HCT116 (cell line): ENCODE data around the gene IL1RAP. TPM values are rescaled to one million over a fixed set of nuclear protein-coding genes. Genes with fewer than 3 reads are reported as not detected.

Experiments used
- ATAC-seq: fragments of 200-7000 bp; cut with Tn5 transposase; 2 replicates; pipeline ENCODE4 v1.9.1; 2020; ENCODE audit warnings: mild to moderate bottlenecking, moderate library complexity
- BruUV-seq: library from RNA; stranded (reverse); fragments of 400-500 nt; replicated peaks from 2 replicates; lab custom pipeline; 2021; lab: Mats Ljungman, UMichigan
- CTCF ChIA-PET: fragments of 300-600 bp; sonication (Branson Sonifier 250); formaldehyde crosslinking; loops from one replicate; lab custom pipeline; 2021; ENCODE audit warnings: antibody characterized with exemption; lab: Charles Lee
- POLR2A ChIA-PET: fragments of 300-600, 350-600 bp; sonication (Branson Sonifier 250); formaldehyde crosslinking; loops from one replicate; lab custom pipeline; 2021; ENCODE audit warnings: antibody characterized with exemption; lab: Charles Lee
- RAD21 ChIA-PET, 2 experiments: fragments of 300-600 bp; sonication (Branson Sonifier 250); formaldehyde crosslinking; loops; one replicate each; lab custom pipeline; 2023; ENCODE audit warnings: low total read pairs in 2 of 2; ENCODE audit not compliant: uncharacterized antibody in 2 of 2, unreplicated experiment in 2 of 2, low non-redundant PET in 1 of 2; lab: Charles Lee
- DNase-seq: peaks from one replicate; pipeline ENCODE4 v3.0.0-alpha.2; 2010; ENCODE audit warnings: low read depth, low spot score
- H2AFZ ChIP-seq: fragments of 200-600 bp; shearing (Covaris generic), sonication (generic); 2 replicates; pipeline ENCODE4 v1.6.1; 2017; ENCODE audit warnings: low read depth, mixed run types, mixed read lengths, antibody characterized with exemption, low read length; ENCODE audit not compliant: poor library complexity, severe bottlenecking
- H3K27ac ChIP-seq: 2 replicates; pipeline ENCODE4 v1.5.1; 2012; ENCODE audit warnings: low read depth, low read length
- H3K27me3 ChIP-seq: fragments of 200-600 bp; sonication (generic); 2 replicates; pipeline ENCODE4 v1.6.1; 2016; ENCODE audit warnings: mixed run types, low read length, mixed read lengths; ENCODE audit not compliant: insufficient read depth
- H3K36me3 ChIP-seq, 2 experiments: fragments of 200-500 bp in 1 of 2; fragments of 200-600 bp in 1 of 2; sonication (Bioruptor generic) in 1 of 2; sonication (generic) in 1 of 2; 2 replicates each; pipeline versions ENCODE4 v1.5.1 to v1.6.1; 2014 to 2016; ENCODE audit warnings: low read length in 2 of 2, inconsistent platforms in 1 of 2, mixed read lengths in 1 of 2, mixed run types in 1 of 2; ENCODE audit not compliant: insufficient read depth in 2 of 2, control insufficient read depth in 1 of 2
- H3K4me1 ChIP-seq, 2 experiments: fragments of 200-600 bp in 1 of 2; sonication (generic) in 1 of 2; 2 replicates each; pipeline versions ENCODE4 v1.5.1 to v1.6.1; 2012 to 2017; ENCODE audit warnings: low read length in 2 of 2, inconsistent platforms in 1 of 2, mild to moderate bottlenecking in 1 of 2, mixed read lengths in 1 of 2, mixed run types in 1 of 2, moderate library complexity in 1 of 2; ENCODE audit not compliant: insufficient read depth in 2 of 2, control insufficient read depth in 1 of 2
- H3K4me2 ChIP-seq: fragments of 200-600 bp; sonication (generic); 2 replicates; pipeline ENCODE4 v1.6.1; 2017; ENCODE audit warnings: mixed run types, low read length, mixed read lengths
- H3K4me3 ChIP-seq, 2 experiments: fragments of 200-600 bp in 1 of 2; sonication (generic) in 1 of 2; replicated peaks in 1 of 2; 2 replicates each; pipeline ENCODE4 v1.5.1; 2011 to 2016; ENCODE audit warnings: low read length in 2 of 2, control low read depth in 1 of 2, low read depth in 1 of 2, mild to moderate bottlenecking in 1 of 2, mixed read lengths in 1 of 2, mixed run types in 1 of 2
- H3K79me2 ChIP-seq: fragments of 200-600 bp; sonication (generic); 2 replicates; pipeline ENCODE4 v1.6.1; 2017; ENCODE audit warnings: mild to moderate bottlenecking, mixed run types, low read length, moderate library complexity, mixed read lengths; ENCODE audit not compliant: insufficient read depth
- H3K9ac ChIP-seq: fragments of 200-600 bp; sonication (generic); 2 replicates; pipeline ENCODE4 v1.6.1; 2016; ENCODE audit warnings: low read length, mixed read lengths
- H3K9me2 ChIP-seq: fragments of 200-600 bp; sonication (generic), shearing (Covaris generic); 2 replicates; pipeline ENCODE4 v1.6.1; 2017; ENCODE audit warnings: mixed run types, mild to moderate bottlenecking, moderate library complexity; ENCODE audit not compliant: insufficient read depth
- H3K9me3 ChIP-seq, 2 experiments: fragments of 200-500 bp in 1 of 2; fragments of 200-600 bp in 1 of 2; sonication (Bioruptor generic) in 1 of 2; sonication (generic) in 1 of 2; 2 replicates each; pipeline ENCODE4 v1.6.1; 2014 to 2017; ENCODE audit warnings: low read length in 2 of 2, mixed read lengths in 2 of 2, inconsistent platforms in 1 of 2, low read depth in 1 of 2, mild to moderate bottlenecking in 1 of 2, mixed run types in 1 of 2, moderate library complexity in 1 of 2; ENCODE audit not compliant: control insufficient read depth in 1 of 2, insufficient read depth in 1 of 2
- H4K20me1 ChIP-seq: fragments of 200-600 bp; sonication (generic), shearing (Covaris generic); 2 replicates; pipeline ENCODE4 v1.6.1; 2017; ENCODE audit warnings: mixed run types, mild to moderate bottlenecking, moderate library complexity; ENCODE audit not compliant: insufficient read depth
- CBX3 ChIP-seq: IDR thresholded peaks from 2 replicates; pipeline ENCODE4 v1.6.1; 2012; ENCODE audit warnings: low read depth
- CEBPB ChIP-seq: IDR thresholded peaks from 2 replicates; pipeline ENCODE4 v1.6.1; 2012; ENCODE audit warnings: low read depth
- ELF1 ChIP-seq: IDR thresholded peaks from 2 replicates; pipeline ENCODE4 v1.6.1; 2012; ENCODE audit warnings: low read depth, borderline replicate concordance
- FOSL1 ChIP-seq: IDR thresholded peaks from 2 replicates; pipeline ENCODE4 v1.6.1; 2012; ENCODE audit warnings: low read depth
- POLR2A ChIP-seq: IDR thresholded peaks from 2 replicates; pipeline ENCODE4 v1.7.0; 2011; ENCODE audit warnings: borderline replicate concordance; ENCODE audit not compliant: insufficient read depth, insufficient read length; ENCODE audit errors: extremely low read depth
- POLR2AphosphoS5 ChIP-seq: IDR thresholded peaks from 2 replicates; pipeline ENCODE4 v1.6.1; 2011; ENCODE audit warnings: mild to moderate bottlenecking, low read depth, low read length, moderate library complexity
- SP1 ChIP-seq: IDR thresholded peaks from 2 replicates; pipeline ENCODE4 v1.6.1; 2012; ENCODE audit warnings: low read depth
- TCF7L2 ChIP-seq: IDR thresholded peaks from 2 replicates; pipeline ENCODE4 v1.7.0; 2011; ENCODE audit warnings: borderline replicate concordance, inconsistent platforms; ENCODE audit not compliant: insufficient read depth, insufficient read length; ENCODE audit errors: extremely low read depth
- YY1 ChIP-seq: IDR thresholded peaks from 2 replicates; pipeline ENCODE4 v1.6.1; 2011; ENCODE audit warnings: low read length, low read depth, moderate library complexity, mild to moderate bottlenecking; ENCODE audit not compliant: insufficient replicate concordance; ENCODE audit errors: extremely low read depth
- ZFX ChIP-seq: fragments of 450-650 bp; IDR thresholded peaks from 2 replicates; pipeline ENCODE4 v1.6.1; 2017
- intact Hi-C: fragments of 100-400 bp; cut with micrococcal nuclease; formaldehyde crosslinking; loops from 2 replicates; pipeline ENCODE4 v1.10.0; 2022
- total RNA-seq: library from RNA; stranded (reverse); gene quantifications from one replicate; pipeline ENCODE4 v1.2.1, GENCODE V29; 2021; ENCODE audit not compliant: unreplicated experiment
- TF ChIP-seq, protein P1 (sequence below): IDR thresholded peaks from 2 replicates; pipeline ENCODE4 v1.6.1; 2012; ENCODE audit warnings: low read depth
- TF ChIP-seq, protein P2 (sequence below): IDR thresholded peaks from 2 replicates; pipeline ENCODE4 v1.6.1; 2012

Gene IL1RAP
- total RNA-seq, 1 experiment from 2014 or later: 5.8 TPM

DNA sequence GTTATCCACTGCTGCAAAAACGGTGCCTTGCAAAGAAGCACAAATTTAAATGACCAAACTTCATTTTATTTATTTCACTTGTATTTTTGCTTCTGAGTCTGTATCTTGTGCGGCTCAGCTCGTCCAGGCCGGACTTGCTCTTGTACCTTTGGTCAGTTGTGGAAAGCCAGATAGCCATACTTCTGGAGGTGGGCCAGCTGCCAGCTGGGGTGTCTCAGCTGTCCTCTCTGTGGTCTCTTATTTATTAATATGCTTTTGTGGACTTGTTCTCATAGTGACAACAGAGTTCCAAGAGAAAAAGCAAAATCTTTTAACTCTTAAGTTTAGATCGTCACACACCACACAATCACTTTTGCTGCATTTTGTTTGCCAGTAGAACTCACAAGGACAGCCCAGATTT is 87.7 kb downstream of the IL1RAP start:
- intact Hi-C loops: no loop called here
- ChIA-PET POLR2A (no interaction called here), RAD21 (no interaction called here), CTCF (no interaction called here)
- no peaks in the 10 kb centered on the region for H3K36me3 ChIP-seq
- H3K27ac ChIP-seq: no peak overlapping the region
- ATAC-seq (no peak), DNase-seq (no peak)
- no peaks in the 10 kb centered on the region for H3K4me1 ChIP-seq
- BruUV-seq: no TSS peak
- no peaks in the 10 kb centered on the region for H3K9me2 ChIP-seq
- H3K27me3 ChIP-seq: no peaks in the 10 kb centered on the region
- H4K20me1 ChIP-seq: no peaks in the 10 kb centered on the region
- H2AFZ ChIP-seq: no peak overlapping the region
- H3K4me2 ChIP-seq: no peak overlapping the region
- H3K4me3 ChIP-seq: no peak overlapping the region
- no peaks in the 10 kb centered on the region for H3K79me2 ChIP-seq
- no peaks in the 10 kb centered on the region for H3K9me3 ChIP-seq
- no peak for TF ChIP-seq TCF7L2
- TF ChIP-seq, protein P1, sequence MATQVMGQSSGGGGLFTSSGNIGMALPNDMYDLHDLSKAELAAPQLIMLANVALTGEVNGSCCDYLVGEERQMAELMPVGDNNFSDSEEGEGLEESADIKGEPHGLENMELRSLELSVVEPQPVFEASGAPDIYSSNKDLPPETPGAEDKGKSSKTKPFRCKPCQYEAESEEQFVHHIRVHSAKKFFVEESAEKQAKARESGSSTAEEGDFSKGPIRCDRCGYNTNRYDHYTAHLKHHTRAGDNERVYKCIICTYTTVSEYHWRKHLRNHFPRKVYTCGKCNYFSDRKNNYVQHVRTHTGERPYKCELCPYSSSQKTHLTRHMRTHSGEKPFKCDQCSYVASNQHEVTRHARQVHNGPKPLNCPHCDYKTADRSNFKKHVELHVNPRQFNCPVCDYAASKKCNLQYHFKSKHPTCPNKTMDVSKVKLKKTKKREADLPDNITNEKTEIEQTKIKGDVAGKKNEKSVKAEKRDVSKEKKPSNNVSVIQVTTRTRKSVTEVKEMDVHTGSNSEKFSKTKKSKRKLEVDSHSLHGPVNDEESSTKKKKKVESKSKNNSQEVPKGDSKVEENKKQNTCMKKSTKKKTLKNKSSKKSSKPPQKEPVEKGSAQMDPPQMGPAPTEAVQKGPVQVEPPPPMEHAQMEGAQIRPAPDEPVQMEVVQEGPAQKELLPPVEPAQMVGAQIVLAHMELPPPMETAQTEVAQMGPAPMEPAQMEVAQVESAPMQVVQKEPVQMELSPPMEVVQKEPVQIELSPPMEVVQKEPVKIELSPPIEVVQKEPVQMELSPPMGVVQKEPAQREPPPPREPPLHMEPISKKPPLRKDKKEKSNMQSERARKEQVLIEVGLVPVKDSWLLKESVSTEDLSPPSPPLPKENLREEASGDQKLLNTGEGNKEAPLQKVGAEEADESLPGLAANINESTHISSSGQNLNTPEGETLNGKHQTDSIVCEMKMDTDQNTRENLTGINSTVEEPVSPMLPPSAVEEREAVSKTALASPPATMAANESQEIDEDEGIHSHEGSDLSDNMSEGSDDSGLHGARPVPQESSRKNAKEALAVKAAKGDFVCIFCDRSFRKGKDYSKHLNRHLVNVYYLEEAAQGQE: no peak
- TF ChIP-seq POLR2AphosphoS5: no peak
- TF ChIP-seq, protein P2, sequence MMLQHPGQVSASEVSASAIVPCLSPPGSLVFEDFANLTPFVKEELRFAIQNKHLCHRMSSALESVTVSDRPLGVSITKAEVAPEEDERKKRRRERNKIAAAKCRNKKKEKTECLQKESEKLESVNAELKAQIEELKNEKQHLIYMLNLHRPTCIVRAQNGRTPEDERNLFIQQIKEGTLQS: no peak
- TF ChIP-seq, all 23 proteins: peak for 0
- H3K9ac ChIP-seq: no peak overlapping the region

DNA sequence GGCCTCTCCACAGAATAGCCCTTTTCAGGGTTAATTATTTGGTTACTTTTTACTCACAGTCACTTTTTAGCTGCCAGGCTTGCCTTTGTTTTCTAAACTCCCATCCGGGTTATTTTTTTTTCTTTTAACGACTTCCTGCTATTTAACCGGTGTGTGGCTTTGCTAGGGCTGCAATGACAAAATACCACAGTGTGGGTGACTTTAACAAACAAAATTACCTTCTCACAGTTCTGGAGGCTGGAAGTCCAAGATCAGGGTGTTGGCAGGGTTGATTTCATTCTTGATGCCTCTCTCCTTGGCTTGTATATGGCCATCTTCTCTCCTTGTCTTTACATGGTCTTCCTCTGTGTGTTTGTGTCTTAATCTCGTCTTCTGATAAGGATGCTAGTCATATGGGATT is 91.5 kb downstream of the IL1RAP start:
- Histone ChIP-seq H3K9ac (no peak overlapping the region), H3K27me3 (no peaks in the 10 kb centered on the region), H3K4me1 (no peaks in the 10 kb centered on the region), H3K4me3 (no peak overlapping the region), H3K27ac (no peak overlapping the region), H4K20me1 (no peaks in the 10 kb centered on the region), H3K79me2 (no peaks in the 10 kb centered on the region), H3K9me2 (no peaks in the 10 kb centered on the region), H3K9me3 (no peaks in the 10 kb centered on the region), H2AFZ (no peak overlapping the region), H3K4me2 (no peak overlapping the region), H3K36me3 (no peaks in the 10 kb centered on the region)
- ChIA-PET CTCF (no interaction called here), RAD21 (no interaction called here), POLR2A (no interaction called here)
- ATAC-seq: no peak
- intact Hi-C loops: no loop called here
- DNase-seq: no peak
- TF ChIP-seq SP1: no peak
- no peak for TF ChIP-seq POLR2A
- TF ChIP-seq ZFX: no peak
- no peak for TF ChIP-seq CEBPB
- no peak for TF ChIP-seq YY1
- no peak for TF ChIP-seq ELF1
- no peak for TF ChIP-seq FOSL1
- TF ChIP-seq CBX3: no peak
- no TSS peak for BruUV-seq
